GM21423 (cell line): ENCODE measurements around the gene P2RX1.

Experiments
- ATAC-seq: cut with Tn5 transposase; IDR thresholded peaks from one replicate; pipeline ENCODE4 v1.9.1; 2021; ENCODE audit warnings: mild to moderate bottlenecking, moderate library complexity; ENCODE audit not compliant: unreplicated experiment

P2RX1 gene

DNA sequence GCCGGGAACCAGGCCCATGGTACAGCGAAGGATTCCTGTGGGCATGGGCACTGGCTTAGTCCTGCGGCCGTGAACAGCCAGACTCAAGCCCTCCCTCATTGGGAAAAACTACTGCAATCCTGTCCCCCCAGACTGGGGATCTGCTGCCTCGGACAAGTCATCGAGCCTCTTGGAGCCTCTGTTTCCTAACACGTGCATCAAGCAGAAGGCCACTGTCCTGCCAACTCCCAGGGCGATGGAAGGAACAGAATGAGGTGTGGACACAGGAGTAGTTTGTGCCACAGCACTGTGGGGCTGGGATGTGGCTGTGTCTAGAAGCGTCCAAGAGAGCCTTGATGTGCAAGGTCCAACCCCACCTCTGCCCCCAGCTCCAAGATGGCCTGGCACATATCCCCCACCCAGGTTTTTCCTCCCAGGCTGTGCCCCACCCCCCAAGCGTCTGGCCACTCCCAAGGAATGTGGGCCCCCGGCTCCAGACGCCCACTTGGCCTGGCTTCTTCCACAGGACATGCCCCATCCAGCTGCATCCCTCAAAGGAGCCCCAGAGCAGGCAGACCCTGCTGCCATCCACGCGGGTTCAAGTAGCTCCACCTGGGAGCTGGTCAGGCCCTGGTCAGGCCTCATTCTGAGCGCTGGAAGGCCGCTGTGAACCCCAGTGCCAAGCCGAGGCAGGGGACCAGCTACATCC is 26.8 kb downstream of the P2RX1 start:
- ATAC-seq = no peak

DNA sequence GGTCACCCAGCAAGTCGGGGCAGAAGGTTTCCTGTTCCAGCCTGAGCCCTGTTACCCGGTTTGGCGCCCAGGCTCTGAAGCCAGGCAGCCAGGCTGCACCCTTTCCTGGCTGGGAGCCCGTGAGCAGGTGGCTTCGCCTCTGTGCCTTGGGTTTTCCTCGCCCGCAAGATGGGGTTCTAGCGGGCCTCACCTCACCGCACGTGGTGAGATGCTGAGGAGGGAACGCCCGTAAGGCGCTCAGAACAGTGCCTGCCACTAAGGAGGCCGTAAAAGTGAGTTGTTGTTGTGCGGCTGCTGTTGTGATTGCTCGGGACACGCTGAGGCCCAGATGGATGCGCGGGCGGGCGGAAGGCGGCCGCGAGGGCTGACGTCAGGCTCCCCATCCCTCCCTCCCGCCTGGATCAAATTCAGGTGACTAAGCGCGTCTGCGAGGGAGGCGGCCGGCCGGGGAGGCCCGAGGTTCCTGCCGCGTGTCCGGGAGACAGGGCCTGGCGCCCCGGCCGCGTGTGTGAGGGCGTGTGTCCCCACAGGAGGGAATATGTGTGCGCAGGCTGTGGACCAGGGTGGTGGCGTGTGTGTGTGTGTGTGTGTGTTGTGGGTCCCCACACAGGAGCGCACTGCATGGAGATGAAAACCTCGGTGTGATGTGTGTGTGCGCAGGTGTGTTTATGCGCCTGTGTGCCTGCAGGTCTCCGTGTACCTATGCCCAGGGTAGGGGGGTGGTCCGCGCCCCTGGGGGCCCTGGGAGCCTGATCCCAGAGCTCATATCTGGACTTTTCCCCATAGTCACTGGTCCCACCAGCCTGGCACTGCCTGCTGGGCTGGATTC is 27.7 kb downstream of the P2RX1 start:
- ATAC-seq = no peak

DNA sequence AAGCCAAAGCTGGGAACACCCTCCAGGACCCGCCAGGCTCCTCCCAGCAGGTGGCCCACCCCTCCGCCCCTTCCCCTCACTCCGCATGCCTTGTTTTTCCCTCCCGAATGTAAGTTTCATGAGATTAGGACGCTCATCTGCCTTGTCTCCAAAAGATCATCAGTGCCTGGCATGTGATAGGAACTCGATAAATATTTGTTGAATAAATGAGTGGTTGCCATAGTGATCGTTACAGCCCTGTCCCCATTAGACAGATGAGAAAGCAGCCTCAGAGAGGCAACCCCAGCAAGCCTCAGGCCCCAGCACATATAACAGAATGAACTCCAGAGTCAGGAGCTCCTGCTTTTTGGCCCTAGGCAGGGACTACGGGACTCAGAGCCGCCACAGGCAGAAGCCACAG is 28.5 kb downstream of the P2RX1 start:
- ATAC-seq = no peak

DNA sequence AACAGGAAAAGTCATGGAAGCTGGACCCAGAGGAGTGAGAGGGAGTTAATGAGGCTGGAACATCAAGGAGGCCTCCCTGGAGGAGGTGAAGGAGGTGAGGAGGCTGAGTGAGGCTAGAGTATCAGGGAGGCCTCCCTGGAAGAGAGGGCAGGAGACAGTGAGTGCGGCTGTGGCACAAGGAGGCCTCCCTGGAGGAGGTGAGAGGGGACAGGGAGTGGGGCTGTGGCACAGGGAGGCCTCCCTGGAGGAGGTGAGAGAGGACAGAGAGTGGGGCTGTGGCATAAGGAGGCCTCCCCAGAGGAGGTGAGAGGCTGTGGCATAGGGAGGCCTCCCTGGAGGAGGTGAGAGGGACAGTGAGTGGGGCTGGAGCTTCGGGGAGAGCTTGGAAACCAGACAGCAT is 28.9 kb downstream of the P2RX1 start:
- no peak for ATAC-seq

DNA sequence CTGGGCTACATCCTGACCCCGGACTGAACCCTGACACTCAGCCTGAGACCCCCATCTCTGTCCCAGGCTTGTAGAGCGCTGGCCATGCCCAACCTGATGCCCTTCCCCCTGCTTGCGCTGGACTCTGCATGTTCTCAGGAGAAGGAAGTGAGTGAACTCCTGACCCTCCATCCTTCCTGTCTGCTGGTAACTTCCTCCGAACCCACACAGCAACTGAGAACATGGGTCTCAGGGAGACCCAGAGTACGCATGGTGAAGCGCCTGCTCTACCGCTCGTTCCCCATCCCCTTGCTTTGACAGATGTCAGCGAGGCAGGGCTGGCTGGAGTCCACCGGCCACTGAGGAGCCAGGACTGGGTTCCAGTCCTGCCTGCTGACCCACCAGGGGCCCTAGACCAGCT is 29.5 kb downstream of the P2RX1 start:
- no peak for ATAC-seq

DNA sequence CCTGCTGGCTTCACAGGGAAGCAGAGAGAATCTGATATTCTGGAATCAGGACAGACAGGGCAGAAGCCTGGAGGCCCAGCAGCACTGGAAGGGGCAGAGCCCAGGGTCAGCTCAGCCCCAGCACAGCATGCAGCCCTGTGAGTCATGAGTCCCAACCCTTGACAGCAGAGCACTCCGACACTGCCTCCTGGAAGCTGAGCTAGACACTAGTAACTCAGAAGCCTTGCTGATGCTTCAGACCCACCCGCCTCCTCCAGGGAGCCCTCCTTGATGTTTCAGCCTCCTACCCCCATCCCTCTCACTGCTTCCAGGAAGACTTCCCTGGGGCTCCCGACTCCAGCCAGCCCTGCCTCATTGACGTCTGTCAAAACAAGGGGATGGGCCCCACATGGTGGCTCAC is 30.3 kb downstream of the P2RX1 start:
- ATAC-seq = no peak

DNA sequence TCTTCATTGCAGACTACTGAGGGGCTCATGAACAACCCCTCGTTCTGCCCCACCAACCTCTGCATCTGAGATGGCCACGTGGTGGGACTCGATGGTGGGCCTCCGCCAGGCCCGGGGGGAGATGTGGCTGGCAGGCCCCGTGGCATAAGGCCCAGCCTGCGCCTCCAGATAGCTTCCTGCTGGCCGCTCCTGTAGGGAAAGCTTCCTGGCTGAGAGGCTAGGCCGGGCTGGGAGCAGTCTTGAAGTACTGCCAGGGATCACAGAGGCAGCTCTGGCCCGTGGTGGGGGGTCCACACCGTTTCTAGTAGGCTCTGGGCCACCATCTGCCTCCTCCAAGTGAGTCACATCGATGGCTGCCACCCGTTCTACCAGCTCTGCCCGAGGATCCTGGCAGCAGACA is 31.0 kb downstream of the P2RX1 start:
- no peak for ATAC-seq

DNA sequence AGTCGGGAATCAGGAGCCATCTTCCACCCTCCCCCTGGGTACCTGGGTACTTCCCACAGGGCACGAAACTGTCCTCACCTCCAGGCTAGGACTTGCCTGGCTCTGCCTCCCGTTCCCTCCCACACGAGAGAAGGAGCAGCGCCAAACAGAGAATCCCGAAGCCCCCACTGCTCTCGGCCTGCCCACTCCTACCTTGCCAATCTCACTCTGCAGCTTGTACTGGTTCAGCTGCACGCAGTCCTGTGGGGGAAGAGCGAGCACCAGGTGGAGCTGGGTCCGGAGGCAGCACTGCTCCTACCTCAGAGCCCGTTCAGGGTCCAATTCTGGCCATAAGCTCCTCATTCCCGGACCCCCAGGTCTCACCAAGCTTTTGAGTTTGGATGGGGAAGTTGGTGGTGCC is 32.1 kb downstream of the P2RX1 start:
- no peak for ATAC-seq

DNA sequence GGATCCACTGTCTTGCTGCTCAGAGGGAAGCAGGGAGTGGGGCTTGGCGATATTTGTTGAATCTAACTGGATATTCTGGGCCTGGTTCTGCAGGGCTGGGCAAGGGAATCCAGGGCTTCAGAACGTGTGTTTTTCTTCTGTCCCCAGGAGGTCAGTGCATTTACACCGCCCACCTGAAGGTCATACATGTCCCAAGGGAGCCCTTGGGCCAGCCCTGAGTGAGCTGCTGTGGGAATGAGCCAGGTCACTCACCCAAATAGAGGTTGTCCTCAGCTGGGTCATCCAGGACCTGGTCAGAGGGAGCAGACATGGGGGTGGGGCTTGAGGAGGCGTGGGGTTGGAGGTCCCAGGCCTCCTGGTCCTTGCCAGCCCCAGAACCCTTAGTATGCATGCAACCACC is 34.0 kb downstream of the P2RX1 start:
- ATAC-seq = no peak

DNA sequence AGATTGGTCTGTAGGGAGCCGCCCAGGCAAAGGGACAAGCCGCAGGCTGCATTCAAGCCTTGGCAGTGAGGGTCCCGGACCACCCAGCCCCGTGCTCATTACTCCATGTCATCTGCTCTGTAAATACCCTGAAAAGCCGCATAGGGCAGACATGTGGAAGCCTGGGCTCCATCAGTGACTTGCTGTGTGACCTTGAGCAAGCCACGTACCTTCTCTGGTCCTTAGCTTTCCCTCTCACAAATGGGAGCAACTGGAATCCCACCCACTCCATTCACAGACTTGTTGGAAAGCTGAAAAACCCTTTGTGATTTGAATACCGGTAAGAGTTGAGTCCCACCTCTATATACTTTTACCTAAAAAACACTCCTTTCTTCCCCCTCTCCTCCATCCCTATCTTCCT is 35.3 kb downstream of the P2RX1 start:
- no peak for ATAC-seq

DNA sequence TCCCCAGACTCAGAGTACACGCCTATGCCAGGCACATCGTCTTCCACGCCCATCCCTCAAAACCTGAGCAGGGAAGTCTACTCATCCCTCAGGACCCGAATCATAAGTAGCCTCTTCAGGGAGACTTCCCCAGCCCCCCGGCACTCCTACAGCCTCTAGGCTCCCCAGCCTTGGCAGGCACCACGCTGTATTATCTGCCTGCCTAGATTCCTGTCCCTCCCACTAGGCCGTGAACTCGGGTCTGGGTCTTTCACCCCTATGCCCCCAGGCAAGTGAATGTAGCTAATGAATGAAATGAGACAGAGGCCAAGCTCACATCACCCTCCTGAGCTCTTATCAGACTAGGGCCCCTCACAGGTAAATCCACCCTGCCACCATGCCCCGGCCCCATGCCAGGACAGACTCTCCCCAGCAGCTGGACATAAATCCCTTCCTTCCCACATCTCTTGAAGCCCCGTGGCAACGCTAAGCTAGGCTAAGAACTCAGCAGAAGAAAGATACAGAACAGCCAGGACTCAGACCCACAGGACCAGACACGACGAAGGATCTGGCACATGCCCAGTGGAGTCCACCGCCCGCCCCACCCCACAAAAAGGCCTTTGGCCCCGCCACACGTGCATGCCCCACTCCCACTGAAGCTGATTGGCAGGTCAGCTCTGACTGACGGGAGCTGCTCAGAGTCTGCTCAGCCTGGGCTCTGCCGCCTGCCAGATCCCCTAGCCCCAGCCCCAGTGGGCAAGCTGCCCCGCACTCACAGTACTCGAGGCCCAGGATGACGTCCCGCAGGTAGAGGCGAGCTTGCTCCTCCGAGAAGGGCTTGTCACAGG is 36.5 kb downstream of the P2RX1 start:
- no peak for ATAC-seq

DNA sequence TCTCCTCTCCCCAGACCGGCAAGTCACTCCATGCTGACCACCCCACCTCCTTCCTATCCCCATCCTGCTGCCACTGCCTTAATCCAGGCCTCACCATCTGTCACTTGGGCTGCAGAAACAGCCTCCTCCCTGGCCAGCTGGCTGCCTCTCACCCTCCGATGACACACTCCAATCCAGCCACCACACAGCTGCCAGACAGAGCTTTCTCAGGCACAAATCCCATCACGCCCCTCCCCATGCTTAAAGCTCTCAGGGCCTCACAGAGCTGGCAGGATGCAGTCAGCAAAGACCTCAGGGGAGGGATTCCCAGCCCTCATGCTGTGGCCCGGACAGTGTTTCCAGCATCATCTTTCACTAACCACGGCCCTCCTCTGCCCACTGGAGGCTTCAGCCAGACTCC is 37.1 kb downstream of the P2RX1 start:
- no peak for ATAC-seq

DNA sequence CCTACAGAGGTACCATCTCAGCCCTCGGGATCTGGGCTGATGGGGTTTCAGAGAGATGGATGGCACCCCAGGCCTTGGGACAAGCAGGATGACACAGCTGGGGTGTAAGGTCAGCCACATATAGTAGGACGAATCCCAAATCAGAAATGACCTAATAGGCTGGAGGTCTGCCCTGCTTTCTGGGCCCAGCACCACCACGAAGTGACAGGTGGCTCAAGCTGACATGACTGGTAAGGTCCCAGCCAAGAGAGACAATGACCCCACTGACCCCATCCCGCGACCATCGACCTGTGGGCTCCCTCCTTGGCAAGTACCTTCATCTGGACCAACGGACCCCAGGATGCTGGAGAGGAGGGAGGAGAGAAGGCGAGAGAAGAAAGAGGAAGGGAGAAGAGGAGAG is 39.0 kb downstream of the P2RX1 start:
- ATAC-seq = no peak

DNA sequence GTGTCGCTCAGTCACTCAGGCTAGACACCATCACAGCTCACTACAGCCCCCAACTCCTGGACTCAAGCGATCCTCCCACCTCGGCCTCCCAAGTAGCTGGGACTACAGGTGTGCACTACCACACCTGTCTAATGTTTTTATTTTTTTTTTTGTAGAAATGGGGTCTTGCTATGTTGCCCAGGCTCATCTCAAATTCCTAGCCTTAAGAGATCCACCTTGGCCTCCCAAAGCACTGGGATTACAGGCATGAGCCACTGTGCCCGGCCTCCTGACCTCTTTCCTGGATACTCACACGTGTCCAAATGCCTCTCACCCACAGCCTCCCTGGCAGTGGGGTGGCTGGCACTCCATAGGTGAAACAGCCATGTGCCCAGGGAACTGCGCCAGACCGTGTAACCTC is 40.9 kb downstream of the P2RX1 start:
- no peak for ATAC-seq

DNA sequence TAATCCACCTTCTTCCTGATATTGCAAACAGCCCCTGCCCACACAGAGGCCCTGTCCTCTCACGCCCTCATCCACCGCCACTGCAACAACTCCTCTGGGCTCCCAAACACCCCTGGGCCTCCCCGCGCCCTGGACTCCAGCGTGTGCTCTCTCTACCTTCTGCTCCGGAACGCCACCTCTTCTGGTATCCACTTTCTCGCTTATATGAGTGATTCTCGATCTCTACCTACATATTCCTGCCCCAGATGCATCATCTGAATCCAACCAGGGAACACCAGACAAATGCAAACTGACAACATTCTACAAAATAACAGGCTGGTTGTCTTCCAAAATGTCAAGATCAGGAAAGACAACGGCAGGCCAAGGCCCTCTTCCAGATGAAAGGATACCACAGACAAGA is 42.4 kb downstream of the P2RX1 start:
- ATAC-seq = no peak

DNA sequence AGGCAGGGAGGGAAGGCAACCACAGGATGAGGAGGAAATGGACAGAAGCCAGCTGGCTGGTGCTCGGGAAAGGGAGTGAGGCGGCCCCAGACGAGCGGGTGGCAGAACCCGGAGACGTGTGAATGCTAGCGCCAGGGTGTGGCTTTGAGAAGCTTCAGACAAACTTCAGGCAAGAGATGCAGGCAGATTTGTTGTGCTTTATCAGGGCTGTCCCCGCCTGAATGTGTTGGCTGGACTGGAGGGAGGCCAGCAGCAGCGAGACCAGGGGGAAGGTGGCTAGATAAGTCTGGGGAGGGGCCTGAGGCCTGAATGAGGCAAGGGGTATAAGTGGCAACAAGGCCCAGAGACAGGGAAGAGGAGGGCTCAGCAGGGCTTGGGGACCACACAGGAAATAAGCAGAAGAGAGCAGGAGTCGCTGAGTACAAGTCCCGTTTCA is 45.4 kb downstream of the P2RX1 start:
- no peak for ATAC-seq

DNA sequence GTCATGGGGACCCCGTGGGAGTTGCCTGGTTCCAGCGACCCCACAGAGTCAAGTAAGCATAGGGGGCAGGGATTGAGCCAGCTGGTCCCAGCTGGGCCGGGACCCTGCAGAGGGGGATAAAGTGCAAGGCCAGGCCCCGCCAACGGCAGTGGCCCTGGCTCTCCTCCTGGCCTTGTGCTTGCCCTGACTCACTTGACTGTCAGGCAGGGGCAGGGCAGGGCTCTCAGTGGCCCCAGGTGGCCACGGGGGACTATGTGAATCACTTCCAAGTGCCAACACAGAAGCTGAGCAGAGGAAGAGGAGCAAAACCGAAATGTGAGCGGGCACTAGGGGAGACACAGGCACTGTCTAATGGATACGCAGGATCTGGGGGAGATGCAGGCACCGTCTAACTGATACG is 48.7 kb downstream of the P2RX1 start:
- no peak for ATAC-seq

DNA sequence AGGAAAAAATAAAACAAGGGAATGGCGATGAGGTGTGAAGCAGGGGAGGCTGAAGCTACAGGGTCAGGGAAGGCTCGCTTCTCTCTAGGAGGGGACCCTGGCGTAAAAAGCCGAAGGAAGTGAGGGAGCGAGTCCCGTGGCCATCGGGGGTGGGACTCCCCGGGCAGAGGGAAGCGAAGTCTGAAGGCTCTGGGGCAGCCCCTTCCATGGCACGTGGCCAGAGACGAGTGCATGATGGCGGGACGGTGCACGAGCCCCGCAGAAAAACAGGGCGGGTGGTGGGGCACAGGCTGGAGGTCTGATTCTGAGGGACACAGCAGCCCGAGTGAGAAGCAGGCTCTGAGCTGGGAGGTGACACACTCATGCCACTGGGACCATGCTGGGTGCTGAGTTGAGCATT is 49.2 kb downstream of the P2RX1 start:
- no peak for ATAC-seq

DNA sequence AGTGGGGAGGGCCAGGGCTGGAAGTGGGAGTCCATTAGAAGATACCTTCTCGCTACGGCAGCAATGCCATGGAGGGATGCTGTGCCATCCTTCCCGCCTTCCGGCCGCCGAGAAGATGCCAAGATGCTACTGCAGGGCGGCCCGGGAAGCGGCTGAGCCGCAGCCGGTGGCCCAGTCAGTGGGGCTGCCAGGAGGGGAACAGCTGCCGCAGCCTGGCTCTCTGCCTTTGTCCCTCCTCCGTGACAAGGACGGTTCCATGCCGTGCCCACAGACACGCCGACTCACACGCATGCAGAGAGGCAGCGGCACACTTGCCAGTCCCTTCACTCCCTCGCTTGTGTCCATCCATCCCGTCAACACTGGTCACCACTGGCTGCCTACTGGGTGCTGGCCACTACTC is 50.0 kb downstream of the P2RX1 start:
- no peak for ATAC-seq

DNA sequence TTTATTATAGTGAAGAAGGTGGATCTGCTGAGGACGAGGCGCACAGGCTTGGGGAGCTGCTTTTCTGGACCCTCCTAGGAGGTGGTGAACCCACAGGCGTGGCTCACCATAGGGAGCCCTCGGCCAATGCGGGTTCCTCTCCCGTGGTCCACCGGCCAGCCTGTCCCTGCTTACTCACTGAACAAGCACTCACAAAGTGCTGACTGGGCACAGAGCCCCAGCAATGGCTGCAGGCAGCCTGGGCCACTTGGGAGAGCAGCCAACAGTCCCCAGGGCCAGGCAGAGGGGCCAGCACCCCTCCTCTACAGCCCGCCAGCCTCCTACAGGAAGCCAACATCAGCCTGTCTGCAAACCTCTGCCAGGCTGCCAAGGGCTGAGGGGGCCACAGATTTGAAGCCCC is 51.1 kb downstream of the P2RX1 start:
- no peak for ATAC-seq

DNA sequence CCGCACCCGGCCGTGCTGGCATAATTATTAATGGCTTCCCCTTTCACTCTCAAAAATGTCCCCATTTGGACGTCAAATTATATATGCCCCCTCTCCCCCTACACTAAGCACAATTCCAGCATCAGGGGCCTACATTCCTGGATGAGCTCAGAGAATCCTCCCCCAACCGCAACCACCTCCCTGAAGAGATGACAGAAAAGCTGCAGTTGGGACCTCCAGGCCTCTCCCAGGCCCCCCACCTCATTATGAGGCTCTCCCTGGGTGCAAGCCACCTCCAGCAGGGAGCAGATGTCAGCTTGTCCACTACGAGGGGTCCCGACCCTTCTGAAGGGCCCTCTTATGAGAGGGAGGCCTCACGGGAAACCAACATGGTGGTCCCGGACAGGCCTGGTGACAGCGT is 51.7 kb downstream of the P2RX1 start:
- ATAC-seq = no peak
